RWPE2 (cell line): Measurements from ENCODE around the gene ADGRD2.
A peak's percentile ranks its signal among the peaks of the same experiment; 100 is the strongest.

Source experiments
- ATAC-seq: fragments of 200-7000 bp; cut with Tn5 transposase; 3 replicates; pipeline ENCODE4 v1.9.1; 2021; ENCODE audit warnings: low read depth
- DNase-seq: peaks from one replicate; pipeline ENCODE4 v3.0.0-alpha.2; 2020; ENCODE audit warnings: low spot score
- H3K27ac ChIP-seq: fragments of 450-650 bp; 2 replicates; pipeline ENCODE4 v1.5.1; 2017; ENCODE audit warnings: mild to moderate bottlenecking; ENCODE audit not compliant: poor library complexity, severe bottlenecking
- H3K27me3 ChIP-seq: fragments of 250-450 bp; sonication (Bioruptor Pico); 2 replicates; pipeline ENCODE4 v1.5.1; 2021; ENCODE audit warnings: mild to moderate bottlenecking, moderate library complexity; ENCODE audit not compliant: insufficient read depth, poor library complexity, severe bottlenecking
- H3K36me3 ChIP-seq: fragments of 250-450 bp; sonication (Bioruptor Pico); 2 replicates; pipeline ENCODE4 v1.5.1; 2020; ENCODE audit warnings: low read depth, mild to moderate bottlenecking, moderate library complexity
- H3K4me1 ChIP-seq: fragments of 250-450 bp; sonication (Bioruptor Pico); 2 replicates; pipeline ENCODE4 v1.5.1; 2021; ENCODE audit warnings: mild to moderate bottlenecking, moderate library complexity; ENCODE audit not compliant: insufficient read depth, poor library complexity, severe bottlenecking
- H3K4me3 ChIP-seq: fragments of 250-450 bp; sonication (Bioruptor Pico); 2 replicates; pipeline ENCODE4 v1.5.1; 2021; ENCODE audit warnings: mild to moderate bottlenecking, moderate library complexity; ENCODE audit not compliant: severe bottlenecking
- H3K9me3 ChIP-seq: fragments of 250-450 bp; sonication (Bioruptor Pico); 2 replicates; pipeline ENCODE4 v1.5.1; 2021; ENCODE audit warnings: mild to moderate bottlenecking, moderate library complexity; ENCODE audit not compliant: severe bottlenecking
- TF ChIP-seq, protein P1 (sequence below): fragments of 450-650 bp; IDR thresholded peaks from one replicate; pipeline ENCODE4 v1.5.1; 2017; ENCODE audit warnings: mild to moderate bottlenecking, moderate library complexity; ENCODE audit not compliant: poor library complexity, severe bottlenecking

ADGRD2 gene

DNA sequence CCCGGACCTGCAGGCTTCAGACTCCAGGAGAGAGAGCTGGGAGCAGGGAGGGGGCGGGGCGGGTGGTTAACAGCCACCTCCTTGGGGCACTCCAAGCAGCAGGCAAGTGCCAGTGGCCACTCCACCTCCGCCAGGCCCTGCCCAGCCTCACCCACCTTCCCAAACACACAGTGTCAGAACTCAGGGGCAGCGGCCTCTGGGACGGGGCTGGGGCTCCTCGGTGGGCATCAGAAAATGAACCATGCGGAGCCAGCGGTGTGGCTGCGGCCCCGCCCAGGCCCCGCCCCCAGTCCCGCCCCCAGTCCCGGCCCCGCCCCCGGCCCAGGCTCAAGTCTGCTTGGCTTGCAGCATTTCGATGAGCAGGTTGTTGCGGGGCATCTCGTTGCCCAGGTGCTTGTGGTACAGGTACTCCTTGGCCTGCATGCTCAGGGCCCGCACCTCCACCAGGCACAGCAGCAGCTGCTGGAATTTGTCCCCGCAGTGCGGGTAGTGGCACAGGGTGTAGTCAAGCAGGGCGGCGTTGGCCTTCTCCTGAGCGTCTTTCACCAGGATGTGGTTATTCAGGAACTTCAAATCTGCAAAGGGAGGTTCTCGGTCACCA, 32.3 kb downstream of the ADGRD2 start:
- H3K27me3 ChIP-seq = peaks cover 24% of the 10 kb centered on the region
- H3K4me1 ChIP-seq = no peaks in the 10 kb centered on the region
- H3K27ac ChIP-seq = no peak overlapping the region
- ATAC-seq = peak; percentile 30; the same call in 2 of the 3 replicates
- H3K4me3 ChIP-seq = no peak overlapping the region
- TF ChIP-seq, protein P1, sequence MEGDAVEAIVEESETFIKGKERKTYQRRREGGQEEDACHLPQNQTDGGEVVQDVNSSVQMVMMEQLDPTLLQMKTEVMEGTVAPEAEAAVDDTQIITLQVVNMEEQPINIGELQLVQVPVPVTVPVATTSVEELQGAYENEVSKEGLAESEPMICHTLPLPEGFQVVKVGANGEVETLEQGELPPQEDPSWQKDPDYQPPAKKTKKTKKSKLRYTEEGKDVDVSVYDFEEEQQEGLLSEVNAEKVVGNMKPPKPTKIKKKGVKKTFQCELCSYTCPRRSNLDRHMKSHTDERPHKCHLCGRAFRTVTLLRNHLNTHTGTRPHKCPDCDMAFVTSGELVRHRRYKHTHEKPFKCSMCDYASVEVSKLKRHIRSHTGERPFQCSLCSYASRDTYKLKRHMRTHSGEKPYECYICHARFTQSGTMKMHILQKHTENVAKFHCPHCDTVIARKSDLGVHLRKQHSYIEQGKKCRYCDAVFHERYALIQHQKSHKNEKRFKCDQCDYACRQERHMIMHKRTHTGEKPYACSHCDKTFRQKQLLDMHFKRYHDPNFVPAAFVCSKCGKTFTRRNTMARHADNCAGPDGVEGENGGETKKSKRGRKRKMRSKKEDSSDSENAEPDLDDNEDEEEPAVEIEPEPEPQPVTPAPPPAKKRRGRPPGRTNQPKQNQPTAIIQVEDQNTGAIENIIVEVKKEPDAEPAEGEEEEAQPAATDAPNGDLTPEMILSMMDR = no peak
- no peaks in the 10 kb centered on the region for H3K9me3 ChIP-seq
- no peaks in the 10 kb centered on the region for H3K36me3 ChIP-seq
- no peak for DNase-seq

DNA sequence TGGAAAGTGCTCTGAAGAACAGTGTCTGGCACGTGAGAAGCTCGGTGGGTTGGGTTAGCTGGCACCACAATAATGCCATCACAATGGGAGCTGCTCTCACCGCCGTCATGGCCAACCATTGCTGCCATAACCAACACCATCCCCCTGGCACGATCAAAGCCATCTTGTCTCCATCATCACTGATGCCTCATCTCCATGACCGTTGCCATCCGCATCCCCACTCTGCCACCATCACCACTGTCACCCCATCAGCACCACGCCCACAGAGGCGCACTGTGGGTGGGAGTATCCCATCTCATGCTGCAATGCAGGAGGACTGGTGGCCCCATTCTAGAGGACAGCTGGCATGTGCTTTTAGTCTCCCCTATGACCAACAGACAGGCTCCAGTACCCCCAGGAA, 33.2 kb downstream of the ADGRD2 start:
- Histone ChIP-seq H3K4me3 (no peak overlapping the region), H3K27me3 (peaks cover 19% of the 10 kb centered on the region), H3K9me3 (no peaks in the 10 kb centered on the region), H3K36me3 (no peaks in the 10 kb centered on the region), H3K4me1 (no peaks in the 10 kb centered on the region), H3K27ac (no peak overlapping the region)
- TF ChIP-seq, protein P1 = no peak
- no peak for DNase-seq
- no peak for ATAC-seq

DNA sequence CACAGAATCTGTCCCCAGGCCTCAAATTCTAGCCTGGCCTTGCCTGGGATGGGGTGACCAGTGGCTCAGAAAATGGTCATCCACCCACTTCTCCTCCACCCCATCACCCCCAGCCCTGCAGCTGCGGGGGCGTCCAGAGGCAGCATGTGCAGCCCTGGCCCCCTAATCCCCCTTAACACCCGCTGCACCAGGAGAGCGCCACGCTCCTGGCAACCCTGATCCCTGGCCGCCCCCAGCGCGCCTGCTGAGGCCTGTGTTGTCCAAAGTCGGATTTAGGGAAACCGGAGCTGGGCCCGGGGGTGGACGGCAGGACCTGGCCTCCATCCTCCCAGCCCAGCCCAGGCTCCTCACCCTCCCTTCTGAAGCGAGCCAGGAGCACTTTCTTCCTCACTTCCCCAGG, 35.0 kb downstream of the ADGRD2 start:
- TF ChIP-seq, protein P1 = no peak
- Histone ChIP-seq H3K27ac (no peak overlapping the region), H3K4me1 (no peaks in the 10 kb centered on the region), H3K4me3 (no peak overlapping the region), H3K9me3 (no peaks in the 10 kb centered on the region), H3K36me3 (no peaks in the 10 kb centered on the region), H3K27me3 (peaks cover 16% of the 10 kb centered on the region)
- ATAC-seq (no peak), DNase-seq (no peak)

DNA sequence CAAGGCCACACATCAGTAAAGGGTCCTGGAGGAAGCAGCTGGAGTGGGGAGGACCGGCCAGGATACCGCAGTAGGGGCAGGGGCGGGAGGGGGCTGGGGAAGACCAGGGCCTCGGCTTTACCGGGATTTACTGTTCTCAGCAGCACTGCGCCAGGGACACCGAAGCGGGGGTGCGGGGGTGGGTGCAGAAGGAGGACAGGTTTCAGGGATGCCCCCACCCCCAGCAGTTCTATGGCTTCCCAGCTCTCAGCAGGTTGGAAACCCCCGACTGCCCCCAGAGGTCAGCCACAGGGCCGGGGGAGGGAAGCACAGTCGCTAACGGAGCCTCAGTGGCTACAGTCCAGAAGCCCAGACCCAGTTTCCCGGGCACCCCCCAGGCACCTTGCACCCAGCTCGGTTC, 35.7 kb downstream of the ADGRD2 start:
- no peaks in the 10 kb centered on the region for H3K36me3 ChIP-seq
- DNase-seq = no peak
- no peak overlapping the region for H3K27ac ChIP-seq
- no peak overlapping the region for H3K4me3 ChIP-seq
- no peaks in the 10 kb centered on the region for H3K4me1 ChIP-seq
- no peaks in the 10 kb centered on the region for H3K9me3 ChIP-seq
- H3K27me3 ChIP-seq = peaks cover 16% of the 10 kb centered on the region
- TF ChIP-seq, protein P1 = no peak
- no peak for ATAC-seq

DNA sequence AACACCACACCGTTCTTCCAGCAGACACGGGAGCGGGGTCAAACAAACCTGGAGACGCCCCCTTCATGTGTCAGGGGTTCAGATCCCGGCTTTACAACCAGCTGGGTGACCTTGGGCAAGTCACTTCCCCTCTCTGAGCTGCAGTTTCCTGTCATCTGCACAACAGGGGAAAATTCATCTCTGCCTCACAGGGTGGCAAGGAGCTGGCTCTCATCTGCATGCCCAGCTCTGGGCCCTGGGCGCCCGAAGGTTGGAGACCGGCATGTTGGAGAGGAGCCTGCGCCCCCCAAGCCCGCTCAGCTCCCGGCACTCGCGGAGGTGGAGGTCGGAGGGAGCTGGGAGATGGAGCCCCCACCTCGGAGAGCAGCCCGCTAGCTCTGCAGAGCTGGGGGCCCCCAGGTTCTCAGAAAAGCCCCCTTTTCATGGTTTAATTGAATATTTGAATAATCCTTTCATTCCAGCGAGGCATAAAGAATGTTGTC, 36.6 kb downstream of the ADGRD2 start:
- DNase-seq = no peak
- TF ChIP-seq, protein P1 = no peak
- peaks cover 16% of the 10 kb centered on the region for H3K27me3 ChIP-seq
- H3K9me3 ChIP-seq = no peaks in the 10 kb centered on the region
- ATAC-seq = no peak
- no peak overlapping the region for H3K4me3 ChIP-seq
- H3K4me1 ChIP-seq = no peaks in the 10 kb centered on the region
- no peak overlapping the region for H3K27ac ChIP-seq
- no peaks in the 10 kb centered on the region for H3K36me3 ChIP-seq
